A549 (cell line): ENCODE results near the gene MARCHF9. TPM values are rescaled to one million over a fixed set of nuclear protein-coding genes. Genes with fewer than 3 reads are reported as not detected.
A peak's percentile ranks its signal among the peaks of the same experiment; 100 is the strongest.

Experiments used
- ATAC-seq, 2 experiments: fragments of 200-7000 bp in 1 of 2; fragments of >200 bp in 1 of 2; cut with Nextera tagmentation in 1 of 2; cut with Tn5 transposase in 1 of 2; 3 replicates each; pipeline versions ENCODE4 v1.8.0 to v1.9.1; 2018 to 2020; ENCODE audit warnings: mild to moderate bottlenecking in 1 of 2, moderate library complexity in 1 of 2
- CTCF ChIA-PET: fragments of 300-600 bp; sonication (Branson Sonifier 250); formaldehyde crosslinking; extraction: SDS; loops from one replicate; lab custom pipeline; 2021; ENCODE audit warnings: antibody characterized with exemption, inconsistent platforms; lab: Yijun Ruan, JAX
- POLR2A ChIA-PET: fragments of 350-600 bp; formaldehyde crosslinking; extraction: SDS; loops from one replicate; lab custom pipeline; 2021; ENCODE audit warnings: antibody characterized with exemption, inconsistent platforms; lab: Yijun Ruan, JAX
- DNase-seq, 2 experiments: peaks; one replicate each; pipeline versions ENCODE4 v3.0.0 to v3.0.0-alpha.2; 2011 to 2016; ENCODE audit warnings: low read depth in 1 of 2, low spot score in 1 of 2
- FAIRE-seq: peaks from 2 replicates; lab custom pipeline; 2011; peaks lifted over from hg19 to GRCh38; lab: Jason Lieb, UNC
- H3K27ac ChIP-seq, 2 experiments: fragments of >200 bp; sonication (Bioruptor Twin); formaldehyde crosslinking; 3 replicates each; pipeline ENCODE4 v1.5.1; 2016 to 2017
- H3K4me1 ChIP-seq: fragments of >200 bp; sonication (Bioruptor Twin); formaldehyde crosslinking; 3 replicates; pipeline ENCODE4 v1.6.1; 2016
- H3K4me2 ChIP-seq: fragments of >200 bp; sonication (Bioruptor Twin); formaldehyde crosslinking; 3 replicates; pipeline ENCODE4 v1.6.1; 2016
- H3K4me3 ChIP-seq: fragments of >200 bp; sonication (Bioruptor Twin); formaldehyde crosslinking; 3 replicates; pipeline ENCODE4 v1.5.1; 2016
- H3K9me3 ChIP-seq: fragments of >200 bp; sonication (Bioruptor Twin); formaldehyde crosslinking; 3 replicates; pipeline ENCODE4 v1.6.1; 2016
- ATOH8 ChIP-seq: fragments of 250-450 bp; sonication (Bioruptor Pico); IDR thresholded peaks from 2 replicates; pipeline ENCODE4 v1.5.0; 2020; ENCODE audit warnings: low read depth, mild to moderate bottlenecking, moderate library complexity
- CBX2 ChIP-seq: fragments of 200-600 bp; sonication (generic); IDR thresholded peaks from 2 replicates; pipeline ENCODE4 v1.6.1; 2016; ENCODE audit warnings: low read depth, mild to moderate bottlenecking, borderline replicate concordance
- CEBPB ChIP-seq, 2 experiments: fragments of >200 bp in 1 of 2; sonication (Bioruptor Twin) in 1 of 2; formaldehyde crosslinking in 1 of 2; IDR thresholded peaks; 2 replicates each; pipeline ENCODE4 v1.6.1; 2012 to 2016
- CHD2 ChIP-seq: fragments of 150-350 bp; IDR thresholded peaks from 2 replicates; pipeline ENCODE4 v1.6.1; 2014; ENCODE audit warnings: low read length; ENCODE audit not compliant: partially characterized antibody
- CHD4 ChIP-seq: fragments of 200-600 bp; sonication (generic); IDR thresholded peaks from 2 replicates; pipeline ENCODE4 v1.6.1; 2016; ENCODE audit warnings: antibody characterized with exemption, mild to moderate bottlenecking, borderline replicate concordance
- CTCF ChIP-seq: fragments of >200 bp; sonication (Bioruptor Twin); formaldehyde crosslinking; IDR thresholded peaks from 3 replicates; pipeline ENCODE4 v1.5.1; 2016
- EHMT2 ChIP-seq: fragments of 200-600 bp; sonication (generic); IDR thresholded peaks from 2 replicates; pipeline ENCODE4 v1.6.1; 2016; ENCODE audit warnings: antibody characterized with exemption, low read depth, mild to moderate bottlenecking, moderate library complexity
- ELK1 ChIP-seq: fragments of 150-350 bp; IDR thresholded peaks from 2 replicates; pipeline ENCODE4 v1.6.1; 2014; ENCODE audit warnings: low read depth, mild to moderate bottlenecking, low read length
- FOSB ChIP-seq: fragments of 250-450 bp; sonication (Bioruptor Pico); IDR thresholded peaks from 2 replicates; pipeline ENCODE4 v1.5.0; 2020; ENCODE audit warnings: mild to moderate bottlenecking, moderate library complexity
- FOSL2 ChIP-seq, 2 experiments: fragments of 450-650 bp in 1 of 2; fragments of >200 bp in 1 of 2; sonication (Bioruptor Twin) in 1 of 2; formaldehyde crosslinking; IDR thresholded peaks; 2 replicates each; pipeline versions ENCODE4 v1.5.0 to v1.6.1; 2016 to 2020; ENCODE audit warnings: mild to moderate bottlenecking in 1 of 2, moderate library complexity in 1 of 2
- GATA3 ChIP-seq: IDR thresholded peaks from 2 replicates; pipeline ENCODE4 v1.6.1; 2012; ENCODE audit warnings: borderline replicate concordance
- HDAC2 ChIP-seq: fragments of 200-600 bp; sonication (generic); IDR thresholded peaks from 2 replicates; pipeline ENCODE4 v1.6.1; 2016
- HOXA7 ChIP-seq: fragments of 250-450 bp; sonication (Bioruptor Pico); IDR thresholded peaks from 2 replicates; pipeline ENCODE4 v1.5.0; 2020; ENCODE audit warnings: mild to moderate bottlenecking, moderate library complexity
- HOXB13 ChIP-seq: fragments of 250-450 bp; sonication (Bioruptor Pico); IDR thresholded peaks from 2 replicates; pipeline ENCODE4 v1.5.0; 2020; ENCODE audit warnings: low read depth, mild to moderate bottlenecking, moderate library complexity
- JUN ChIP-seq, 2 experiments: fragments of >200 bp; sonication (Bioruptor Twin); formaldehyde crosslinking; IDR thresholded peaks; 2 replicates in 1 of 2; 3 replicates in 1 of 2; pipeline ENCODE4 v1.6.1; 2016 to 2017
- KDM1A ChIP-seq: fragments of 200-600 bp; sonication (generic); IDR thresholded peaks from 2 replicates; pipeline ENCODE4 v1.6.1; 2016; ENCODE audit warnings: low read depth, mild to moderate bottlenecking
- MAFK ChIP-seq: fragments of 450-650 bp; IDR thresholded peaks from 2 replicates; pipeline ENCODE4 v1.6.1; 2014; ENCODE audit not compliant: partially characterized antibody
- MAX ChIP-seq: IDR thresholded peaks from 2 replicates; pipeline ENCODE4 v1.6.1; 2012
- MAZ ChIP-seq: fragments of 150-350 bp; IDR thresholded peaks from 2 replicates; pipeline ENCODE4 v1.6.1; 2014; ENCODE audit warnings: antibody characterized with exemption, low read depth, low read length, borderline replicate concordance
- MYC ChIP-seq: IDR thresholded peaks from 2 replicates; pipeline ENCODE4 v1.6.1; 2012; ENCODE audit warnings: mild to moderate bottlenecking, inconsistent platforms, low read length, improper control_type of control experiment, borderline replicate concordance
- POLR2AphosphoS2 ChIP-seq: conservative IDR thresholded peaks from 2 replicates; pipeline ENCODE4 v1.6.1; 2012; ENCODE audit warnings: low read length, improper control_type of control experiment, inconsistent platforms
- RARB ChIP-seq: fragments of 250-450 bp; sonication (Bioruptor Pico); IDR thresholded peaks from 2 replicates; pipeline ENCODE4 v1.8.0; 2021; ENCODE audit warnings: mild to moderate bottlenecking, moderate library complexity
- RFX5 ChIP-seq: fragments of 450-650 bp; IDR thresholded peaks from 2 replicates; pipeline ENCODE4 v1.7.1; 2014; ENCODE audit warnings: antibody characterized with exemption, mild to moderate bottlenecking, moderate library complexity
- SMC3 ChIP-seq: fragments of >200 bp; sonication (Bioruptor Twin); formaldehyde crosslinking; IDR thresholded peaks from 3 replicates; pipeline ENCODE4 v1.6.1; 2018; ENCODE audit warnings: inconsistent platforms
- SREBF2 ChIP-seq: fragments of 450-650 bp; IDR thresholded peaks from 2 replicates; pipeline ENCODE4 v1.6.1; 2014; ENCODE audit warnings: mild to moderate bottlenecking, moderate library complexity
- TFCP2L1 ChIP-seq: fragments of 250-450 bp; sonication (Bioruptor Pico); IDR thresholded peaks from 2 replicates; pipeline ENCODE4 v1.5.0; 2021; ENCODE audit warnings: mild to moderate bottlenecking
- TP53 ChIP-seq: fragments of 250-450 bp; sonication (Bioruptor Pico); IDR thresholded peaks from 2 replicates; pipeline ENCODE4 v1.5.0; 2021; ENCODE audit warnings: mild to moderate bottlenecking, moderate library complexity
- ZC3H11A ChIP-seq: fragments of 450-650 bp; IDR thresholded peaks from 2 replicates; pipeline ENCODE4 v1.6.1; 2014; ENCODE audit warnings: antibody characterized with exemption, mild to moderate bottlenecking
- ZFP36 ChIP-seq: fragments of 450-650 bp; IDR thresholded peaks from 2 replicates; pipeline ENCODE4 v1.6.1; 2014; ENCODE audit warnings: borderline replicate concordance; ENCODE audit not compliant: partially characterized antibody
- WGBS: methylation state at CpG from one replicate; pipeline ENCODE4 v1.1.6; 2017; ENCODE audit errors: missing lambda C conversion rate; 5-methylcytosine and 5-hydroxymethylcytosine counted together
- polyA plus RNA-seq, 4 experiments: library from polyadenylated mRNA; depleted of rRNA in 3 of 4; stranded (reverse); fragments of >200 nt; fragmentation: RNase III in 1 of 4; extraction: RNeasy Plus Mini Kit Qiagen cat#74134 plus additional on column Dnase treatment in 1 of 4; gene quantifications; 2 replicates in 3 of 4; 3 replicates in 1 of 4; pipeline ENCODE4 v1.2.3, GENCODE V29; 2011 to 2017

Gene MARCHF9
- polyA plus RNA-seq, 2 of the 4 experiments (the other 2 are of a cell fraction), result 6.8 to 7.2 TPM

GRCh38 chr12:57743769-57744168 lies 11.1 kb upstream of the MARCHF9 start:
- ATAC-seq, result no peak
- CTCF ChIA-PET, result interaction anchor here (1.2 to 3.1 kb wide), 5 partner anchors 8 to 160 kb away, joined by 3 to 14 read pairs (median 7); no protein-coding TSS in a partner anchor
- Histone ChIP-seq H3K9me3 (no peaks in the 10 kb centered on the region), H3K27ac (peak overlapping the region; percentile 93 to 98; a peak in 4 of 6 replicates), H3K4me1 (peaks cover 16% of the 10 kb centered on the region; the same call in 2 of the 3 replicates), H3K4me2 (peak overlapping the region; percentile 79), H3K4me3 (peak overlapping the region; percentile 70)
- no peak for TF ChIP-seq ZFP36
- TF ChIP-seq ELK1, result no peak
- TF ChIP-seq MYC, result no peak
- no peak for TF ChIP-seq CBX2
- TF ChIP-seq HOXB13 (CRISPR knock-in tag), result no peak
- DNase-seq, result no peak
- no peak for FAIRE-seq
- WGBS, result 92% methylated on average over 2 of the region's 2 CpGs
- POLR2A ChIA-PET, result interaction anchor here (0.9 to 1.7 kb wide), 6 partner anchors 8 to 28 kb away, joined by 3 to 7 read pairs (median 6); partner anchors contain the start of genes CYP27B1, EEF1AKMT3 and METTL1

- DNase-seq, result peak; percentile 71 to 94
Measured at GRCh38 chr12:57744194-57744776, 10.6 kb upstream of the MARCHF9 start.

GRCh38 chr12:57744777-57745484 lies 10.0 kb upstream of the MARCHF9 start, which contains the start of gene TSPAN31:
Gene TSPAN31 (plus strand): TSS chr12:57745039. CDS start chr12:57745155, 116 bp downstream.
- peak; percentile 84 to 93 for ATAC-seq
- 1% methylated on average over 27 of the region's 29 CpGs for WGBS
- H3K9me3 ChIP-seq, result no peaks in the 10 kb centered on the region
- H3K4me2 ChIP-seq, result peak within 1 kb of the TSS; percentile 79
- H3K27ac ChIP-seq, result peak within 1 kb of the TSS; percentile 93 to 98
- peak within 1 kb of the TSS; percentile 70 for H3K4me3 ChIP-seq
- peak; percentile 91 for FAIRE-seq
- CTCF ChIA-PET, result interaction anchor here (1.2 to 3.1 kb wide), 6 partner anchors 9 to 162 kb away, joined by 3 to 15 read pairs (median 10); no protein-coding TSS in a partner anchor
- POLR2A ChIA-PET, result interaction anchor here (0.9 to 1.7 kb wide), 7 partner anchors 9 to 100 kb away, joined by 3 to 9 read pairs (median 6); partner anchors contain the start of genes CYP27B1, EEF1AKMT3 and METTL1
- H3K4me1 ChIP-seq, result peaks cover 13% of the 10 kb centered on the region; the same call in 2 of the 3 replicates
- DNase-seq, result peak; percentile 96 to 99
- TF ChIP-seq FOSL2 (IDR thresholded peaks at IDR 0.05), result no peak
- TF ChIP-seq FOSL2 (CRISPR knock-in tag; IDR thresholded peaks at IDR 0.05), result no peak
- TF ChIP-seq ATOH8, result no peak
- no peak for TF ChIP-seq EHMT2
- TF ChIP-seq HOXA7 (CRISPR knock-in tag), result no peak
- peak; percentile 77; the same call in 1 of the 2 replicates for TF ChIP-seq RFX5
- TF ChIP-seq RARB (CRISPR knock-in tag), result 0 out of 2 replicates have a peak, but pooled peaks have one; percentile 11
- TF ChIP-seq SMC3, result no peak
- no peak for TF ChIP-seq CTCF
- no peak for TF ChIP-seq ZC3H11A
- no peak for TF ChIP-seq CHD4
- 0 out of 2 replicates have a peak, but pooled peaks have one; percentile 21 for TF ChIP-seq MAX
- TF ChIP-seq TFCP2L1, result no peak
- TF ChIP-seq GATA3, result no peak
- no peak for TF ChIP-seq SREBF2
- no peak; the same call in none of the 2 replicates for TF ChIP-seq POLR2AphosphoS2

More at GRCh38 chr12:57744194-57744776, 10.6 kb upstream of the MARCHF9 start:
- TF ChIP-seq RARB (CRISPR knock-in tag), result peak; percentile 71; the same call in 1 of the 2 replicates
- TF ChIP-seq TFCP2L1, result 0 out of 2 replicates have a peak, but pooled peaks have one; percentile 50
- peak; percentile 63 to 81; a peak in 3 of 4 replicates for TF ChIP-seq CEBPB (IDR thresholded peaks at IDR 0.05)
- no peak for TF ChIP-seq FOSB (CRISPR knock-in tag)
- TF ChIP-seq CHD2, result peak; percentile 4
- peak; percentile 22 for TF ChIP-seq MAFK
- 0 out of 2 replicates have a peak, but pooled peaks have one; percentile 26 for TF ChIP-seq MAZ
- no peak for TF ChIP-seq TP53
- TF ChIP-seq FOSL2 (IDR thresholded peaks at IDR 0.05), result no peak
- TF ChIP-seq FOSL2 (CRISPR knock-in tag; IDR thresholded peaks at IDR 0.05), result peak; percentile 62
- TF ChIP-seq HDAC2, result no peak
- TF ChIP-seq JUN (IDR thresholded peaks at IDR 0.05), result 0 out of 5 replicates have a peak, but pooled peaks of 1 of the 2 experiments have one; percentile 10
- no peak for TF ChIP-seq KDM1A
- H3K4me2 ChIP-seq, result peak overlapping the region; percentile 79
- FAIRE-seq (no peak), ATAC-seq (peak; percentile 67 to 72)
- H3K4me1 ChIP-seq, result peaks cover 13% of the 10 kb centered on the region; the same call in 2 of the 3 replicates
- ChIA-PET CTCF (interaction anchor here (1.2 to 3.1 kb wide), 6 partner anchors 8 to 161 kb away, joined by 3 to 15 read pairs (median 10); no protein-coding TSS in a partner anchor), POLR2A (interaction anchor here (0.9 to 1.7 kb wide), 7 partner anchors 9 to 100 kb away, joined by 3 to 9 read pairs (median 6); partner anchors contain the start of genes CYP27B1, EEF1AKMT3 and METTL1)
- H3K9me3 ChIP-seq, result no peaks in the 10 kb centered on the region
- H3K27ac ChIP-seq, result peak overlapping the region; percentile 93 to 98
- WGBS, result under 1% methylated on average over 21 of the region's 21 CpGs
- peak overlapping the region; percentile 70 for H3K4me3 ChIP-seq
